Hepatocyte (in vitro differentiated cells): Measurements from ENCODE around the gene KCNG4. TPM values are rescaled to one million over a fixed set of nuclear protein-coding genes. Genes with fewer than 3 reads are reported as not detected.

Experiments
- DNase-seq: peaks from one replicate; pipeline ENCODE4 v3.0.0-alpha.2; 2016; ENCODE audit warnings: low spot score
- H2AFZ ChIP-seq: fragments of 200-600 bp; sonication (generic); 2 replicates; pipeline ENCODE4 v1.6.0; 2016; ENCODE audit warnings: antibody characterized with exemption, mild to moderate bottlenecking
- H3K27ac ChIP-seq: fragments of 200-600 bp; sonication (generic); 2 replicates; pipeline ENCODE4 v1.5.1; 2016; ENCODE audit warnings: mild to moderate bottlenecking
- H3K27me3 ChIP-seq: fragments of 200-600 bp; sonication (generic); 2 replicates; pipeline ENCODE4 v1.6.1; 2016
- H3K36me3 ChIP-seq: fragments of 200-600 bp; sonication (generic); replicated peaks from 2 replicates; pipeline ENCODE4 v1.5.1; 2016; ENCODE audit warnings: low read depth; ENCODE audit not compliant: insufficient read depth
- H3K4me1 ChIP-seq: fragments of 200-600 bp; sonication (generic); 2 replicates; pipeline ENCODE4 v1.5.1; 2016; ENCODE audit warnings: mild to moderate bottlenecking, moderate library complexity; ENCODE audit not compliant: insufficient read depth
- H3K4me2 ChIP-seq: fragments of 200-600 bp; sonication (generic); 2 replicates; pipeline ENCODE4 v1.6.0; 2016
- H3K4me3 ChIP-seq: fragments of 200-600 bp; sonication (generic); 2 replicates; pipeline ENCODE4 v1.5.1; 2016; ENCODE audit warnings: mild to moderate bottlenecking
- H3K79me2 ChIP-seq: fragments of 200-600 bp; sonication (generic); 2 replicates; pipeline ENCODE4 v1.6.0; 2017; ENCODE audit warnings: mild to moderate bottlenecking
- H3K9me2 ChIP-seq: fragments of 200-600 bp; sonication (generic); replicated peaks from 2 replicates; pipeline ENCODE4 v1.6.0; 2017; ENCODE audit warnings: mild to moderate bottlenecking; ENCODE audit not compliant: insufficient read depth
- H3K9me3 ChIP-seq: fragments of 200-600 bp; sonication (generic); 2 replicates; pipeline ENCODE4 v1.5.1; 2016; ENCODE audit warnings: low read depth, mild to moderate bottlenecking
- H4K20me1 ChIP-seq: fragments of 200-600 bp; sonication (generic); 2 replicates; pipeline ENCODE4 v1.6.0; 2016; ENCODE audit warnings: mild to moderate bottlenecking; ENCODE audit not compliant: insufficient read depth, poor library complexity, severe bottlenecking
- CTCF ChIP-seq: fragments of 200-600 bp; sonication (generic); IDR thresholded peaks from 2 replicates; pipeline ENCODE4 v1.5.1; 2016; ENCODE audit warnings: antibody characterized with exemption, mild to moderate bottlenecking; ENCODE audit not compliant: poor library complexity
- EZH2 ChIP-seq: fragments of 200-600 bp; sonication (generic); IDR thresholded peaks from 2 replicates; pipeline ENCODE4 v1.6.1; 2016; ENCODE audit warnings: antibody characterized with exemption, mild to moderate bottlenecking, borderline replicate concordance
- EZH2phosphoT487 ChIP-seq: fragments of 200-600 bp; sonication (generic); IDR thresholded peaks from one replicate; pipeline ENCODE4 v1.6.1; 2018; ENCODE audit warnings: antibody characterized with exemption, mild to moderate bottlenecking, low read depth, moderate library complexity; ENCODE audit not compliant: unreplicated experiment, severe bottlenecking
- WGBS: methylation state at CpG from one replicate; pipeline ENCODE4 v1.1.6; 2016; ENCODE audit warnings: low lambda C conversion rate; ENCODE audit errors: missing lambda C conversion rate; 5-methylcytosine and 5-hydroxymethylcytosine counted together
- polyA plus RNA-seq: library from polyadenylated mRNA; unstranded; fragments of >200 nt; fragmentation: Nextera tagmentation; extraction: Ambion mirVana; gene quantifications from 2 replicates; pipeline ENCODE4 v1.2.1, GENCODE V29; 2016
- small RNA-seq: library from RNA; depleted of rRNA; stranded (forward); fragments of <200 nt; gene quantifications from one replicate; pipeline ENCODE3, GENCODE V24; 2014
- total RNA-seq: library from RNA; depleted of rRNA; stranded (reverse); fragments of >200 nt; gene quantifications from 2 replicates; pipeline ENCODE4 v1.2.3, GENCODE V29; 2014

Gene KCNG4
- total and polyA plus RNA-seq, 2 experiments from 2014 or later = not detected

- no peak overlapping the region for H3K27ac ChIP-seq
- H3K4me2 ChIP-seq = no peak overlapping the region
- no peak overlapping the region for H2AFZ ChIP-seq
- TF ChIP-seq EZH2 (no peak), CTCF (no peak), EZH2phosphoT487 (no peak)
- no peaks in the 10 kb centered on the region for H3K27me3 ChIP-seq
- no peaks in the 10 kb centered on the region for H3K9me3 ChIP-seq
- WGBS = 76% methylated on average over 11 of the region's 11 CpGs
- H4K20me1 ChIP-seq = no peaks in the 10 kb centered on the region
- no peaks in the 10 kb centered on the region for H3K79me2 ChIP-seq
- H3K36me3 ChIP-seq = no peaks in the 10 kb centered on the region
- H3K4me3 ChIP-seq = no peak overlapping the region
- no peaks in the 10 kb centered on the region for H3K4me1 ChIP-seq
- no peak for DNase-seq
- no peaks in the 10 kb centered on the region for H3K9me2 ChIP-seq
These were observed 70.0 kb downstream of the KCNG4 start for GRCh38 chr16:84169765-84170310.

Small RNA genes within 50 kb of the gene (small RNA-seq; reads per million reads assigned to genes)
- not detected for gene RNA5SP433

Other genes with a start within 250 kb of the KCNG4 start
- not detected in 2 replicates for gene SLC38A8, start 197.2 kb downstream of the KCNG4 start, total RNA-seq
- gene SLC38A8, start 197.2 kb downstream of the KCNG4 start, polyA plus RNA-seq = not detected in 2 replicates
- gene MBTPS1, start 123.1 kb downstream of the KCNG4 start, total RNA-seq = 76.8 and 82.9 TPM in 2 replicates
- 61.5 and 65.9 TPM in 2 replicates for gene MBTPS1, start 123.1 kb downstream of the KCNG4 start, polyA plus RNA-seq
- 24.9 and 26.7 TPM in 2 replicates for gene HSDL1, start 94.8 kb downstream of the KCNG4 start, total RNA-seq
- gene HSDL1, start 94.8 kb downstream of the KCNG4 start, polyA plus RNA-seq = 14.3 and 20.1 TPM in 2 replicates
- 0.13 and 0.16 TPM in 2 replicates for gene DNAAF1, start 94.7 kb downstream of the KCNG4 start, total RNA-seq
- gene DNAAF1, start 94.7 kb downstream of the KCNG4 start, polyA plus RNA-seq = 0.12 and 0.31 TPM in 2 replicates
- 30.2 and 32.8 TPM in 2 replicates for gene TAF1C, start 53.0 kb downstream of the KCNG4 start, total RNA-seq
- 39.2 and 58.0 TPM in 2 replicates for gene TAF1C, start 53.0 kb downstream of the KCNG4 start, polyA plus RNA-seq
- not detected in 2 replicates for gene ADAD2, start 48.9 kb downstream of the KCNG4 start, total RNA-seq
- 0.30 TPM in 1 of 2 replicates, not detected in the other for gene ADAD2, start 48.9 kb downstream of the KCNG4 start, polyA plus RNA-seq
- gene WFDC1, start 54.9 kb upstream of the KCNG4 start, total RNA-seq = 12.9 and 14.0 TPM in 2 replicates
- 16.9 and 17.6 TPM in 2 replicates for gene WFDC1, start 54.9 kb upstream of the KCNG4 start, polyA plus RNA-seq
- gene ATP2C2, start 128.5 kb upstream of the KCNG4 start, total RNA-seq = 6.0 and 12.2 TPM in 2 replicates
- gene ATP2C2, start 128.5 kb upstream of the KCNG4 start, polyA plus RNA-seq = 6.8 and 7.2 TPM in 2 replicates